ENCODE results near the gene SEPTIN2. TPM values are rescaled to one million over a fixed set of nuclear protein-coding genes. Genes with fewer than 3 reads are reported as not detected.

Gene SEPTIN2
- total and polyA plus RNA-seq, 2 donors (not counting 3 experiments of a cell fraction or from before 2014, with no cell fraction given): 427 to 512 TPM

DNA sequence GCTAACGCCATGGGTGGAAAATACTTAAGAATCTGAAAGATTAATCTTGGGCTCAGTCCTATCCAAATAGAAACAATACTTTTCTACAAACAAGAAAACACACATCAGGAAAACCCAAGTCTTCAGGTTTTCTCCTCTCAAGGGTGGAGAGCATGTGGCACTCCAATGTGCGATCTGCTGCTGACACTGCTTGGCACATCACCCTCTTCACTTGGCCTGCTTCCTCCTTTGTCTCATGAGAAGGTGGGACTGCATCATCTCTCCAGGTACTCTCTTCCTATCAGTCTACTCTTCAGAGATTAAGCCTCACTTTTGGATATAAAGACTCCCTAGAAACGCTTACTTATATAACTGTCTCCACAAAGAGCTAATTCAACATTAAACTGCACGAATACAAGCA lies 26.7 kb upstream of the SEPTIN2 start:
- TF ChIP-seq POLR2AphosphoS5 (IDR thresholded peaks at IDR 0.05; ENCODE audit: insufficient read depth, low read depth, low read length) (no peak), EZH2 (IDR thresholded peaks at IDR 0.05; ENCODE audit: borderline replicate concordance, low read depth, low read length, severe bottlenecking) (no peak), POLR2A (IDR thresholded peaks at IDR 0.05; ENCODE audit: low read depth, low read length) (no peak), JUN (IDR thresholded peaks at IDR 0.05; ENCODE audit: borderline replicate concordance, insufficient read depth, insufficient read length, low read depth) (no peak), MYC (IDR thresholded peaks at IDR 0.05; ENCODE audit: low read depth, low read length) (no peak), GATA2 (IDR thresholded peaks at IDR 0.05; ENCODE audit: insufficient read depth, insufficient read length, low read depth, low read length) (no peak), FOS (IDR thresholded peaks at IDR 0.05; ENCODE audit: borderline replicate concordance, insufficient read depth, low read length) (no peak)
- TF ChIP-seq, protein P1, sequence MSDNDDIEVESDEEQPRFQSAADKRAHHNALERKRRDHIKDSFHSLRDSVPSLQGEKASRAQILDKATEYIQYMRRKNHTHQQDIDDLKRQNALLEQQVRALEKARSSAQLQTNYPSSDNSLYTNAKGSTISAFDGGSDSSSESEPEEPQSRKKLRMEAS (IDR thresholded peaks at IDR 0.05; ENCODE audit: insufficient read depth, insufficient read length): no peak
- TF ChIP-seq, protein P2, sequence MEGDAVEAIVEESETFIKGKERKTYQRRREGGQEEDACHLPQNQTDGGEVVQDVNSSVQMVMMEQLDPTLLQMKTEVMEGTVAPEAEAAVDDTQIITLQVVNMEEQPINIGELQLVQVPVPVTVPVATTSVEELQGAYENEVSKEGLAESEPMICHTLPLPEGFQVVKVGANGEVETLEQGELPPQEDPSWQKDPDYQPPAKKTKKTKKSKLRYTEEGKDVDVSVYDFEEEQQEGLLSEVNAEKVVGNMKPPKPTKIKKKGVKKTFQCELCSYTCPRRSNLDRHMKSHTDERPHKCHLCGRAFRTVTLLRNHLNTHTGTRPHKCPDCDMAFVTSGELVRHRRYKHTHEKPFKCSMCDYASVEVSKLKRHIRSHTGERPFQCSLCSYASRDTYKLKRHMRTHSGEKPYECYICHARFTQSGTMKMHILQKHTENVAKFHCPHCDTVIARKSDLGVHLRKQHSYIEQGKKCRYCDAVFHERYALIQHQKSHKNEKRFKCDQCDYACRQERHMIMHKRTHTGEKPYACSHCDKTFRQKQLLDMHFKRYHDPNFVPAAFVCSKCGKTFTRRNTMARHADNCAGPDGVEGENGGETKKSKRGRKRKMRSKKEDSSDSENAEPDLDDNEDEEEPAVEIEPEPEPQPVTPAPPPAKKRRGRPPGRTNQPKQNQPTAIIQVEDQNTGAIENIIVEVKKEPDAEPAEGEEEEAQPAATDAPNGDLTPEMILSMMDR (IDR thresholded peaks at IDR 0.05; ENCODE audit: extremely low read depth in 1 of 2, insufficient read depth in 1 of 2, low read depth in 1 of 2, low read length in 2 of 2): no peak
- H4K20me1 ChIP-seq (replicated peaks; ENCODE audit: control insufficient read depth, extremely low read depth, insufficient read depth, low read length): peaks cover 6% of the 10 kb centered on the region
- H3K79me2 ChIP-seq (ENCODE audit: control insufficient read depth, insufficient read depth, low read length): peaks cover 77% of the 10 kb centered on the region
- H2AFZ ChIP-seq (ENCODE audit: low read depth, low read length): no peak overlapping the region
- no peak overlapping the region for H3K27ac ChIP-seq (ENCODE audit: insufficient read depth, low read depth, low read length)
- dilution Hi-C loops (cut with MboI; ENCODE audit: extremely low pct_ligation_motif_present, low sequenced_read_pairs) (no loop called here), intact Hi-C loops (cut with micrococcal nuclease) (no loop called here)
- FAIRE-seq (no peak), DNase-seq (ENCODE audit: low read depth, low spot score) (no peak)
- H3K27me3 ChIP-seq (ENCODE audit: control insufficient read depth in 2 of 2, insufficient read depth in 2 of 2, low read length in 2 of 2): no peaks in the 10 kb centered on the region
- H3K4me3 ChIP-seq (replicated peaks in 1 of 3; ENCODE audit: insufficient read depth in 1 of 3, low read depth in 1 of 3, low read length in 3 of 3): no peak overlapping the region
- H3K9me1 ChIP-seq (replicated peaks; ENCODE audit: control insufficient read depth, extremely low read depth, insufficient read depth, low read length): no peaks in the 10 kb centered on the region
- CTCF ChIA-PET: interaction anchor here (2.1 kb wide), 1 partner anchor 12 kb away, joined by 5 read pairs; no protein-coding TSS in a partner anchor
- H3K4me2 ChIP-seq (ENCODE audit: insufficient read depth, low read length): no peak overlapping the region
- no TSS peak for BruUV-seq (replicated peaks)
- POLR2A ChIA-PET: no interaction called here
- no peaks in the 10 kb centered on the region for H3K4me1 ChIP-seq (ENCODE audit: control insufficient read depth, extremely low read depth, insufficient read depth, low read length)
- H3K9me3 ChIP-seq (replicated peaks; ENCODE audit: control insufficient read depth, insufficient read depth, low read length): no peaks in the 10 kb centered on the region
- H3K36me3 ChIP-seq (ENCODE audit: control insufficient read depth in 2 of 2, extremely low read depth in 1 of 2, insufficient read depth in 2 of 2, low read length in 2 of 2): no peaks in the 10 kb centered on the region
- H3K9ac ChIP-seq (replicated peaks; ENCODE audit: extremely low read depth, insufficient read depth, low read length): no peak overlapping the region
